K562 (cell line): ENCODE results near the gene TTC24. TPM values are rescaled to one million over a fixed set of nuclear protein-coding genes. Genes with fewer than 3 reads are reported as not detected.

Source experiments
- ATAC-seq: fragments of 200-7000 bp; cut with Tn5 transposase; 3 replicates; pipeline ENCODE4 v1.9.1; 2020; ENCODE audit warnings: moderate library complexity
- BruUV-seq: library from RNA; stranded (reverse); fragments of 400-500 nt; replicated peaks from 2 replicates; lab custom pipeline; 2021; lab: Mats Ljungman, UMichigan
- CTCF ChIA-PET: fragments of 300-600 bp; formaldehyde crosslinking; extraction: SDS; loops from one replicate; lab custom pipeline; 2021; ENCODE audit warnings: low intra/inter-chr PET ratio; lab: Yijun Ruan, JAX
- POLR2A ChIA-PET: fragments of 300-600, 350-650 bp; sonication (Branson Sonifier 250); formaldehyde crosslinking; extraction: SDS; loops from one replicate; lab custom pipeline; 2021; ENCODE audit warnings: antibody characterized with exemption, inconsistent platforms; lab: Yijun Ruan, JAX
- DNase-seq, 4 experiments: peaks; one replicate each; pipeline versions ENCODE4 v3.0.0 to v3.0.0-alpha.2; 2011 to 2018; ENCODE audit warnings: low spot score in 3 of 4, mixed read lengths in 3 of 4; ENCODE audit errors: extremely low read depth in 1 of 4
- FAIRE-seq: peaks from 2 replicates; lab custom pipeline; 2011; peaks lifted over from hg19 to GRCh38; lab: Jason Lieb, UNC
- H2AFZ ChIP-seq: 2 replicates; pipeline ENCODE4 v1.6.0; 2011; ENCODE audit warnings: low read depth, low read length, control low read depth, inconsistent platforms
- H3K27ac ChIP-seq: fragments of 200-600 bp; 3 replicates; pipeline ENCODE4 v1.8.0; 2011; ENCODE audit warnings: low read depth, mild to moderate bottlenecking, control low read depth, inconsistent platforms, low read length, moderate library complexity, mixed read lengths; ENCODE audit errors: extremely low read depth
- H3K27me3 ChIP-seq, 2 experiments: fragments of 300-600 bp in 1 of 2; 2 replicates in 1 of 2; 3 replicates in 1 of 2; pipeline versions ENCODE4 v1.6.0 to v1.8.0; 2011; ENCODE audit warnings: inconsistent platforms in 2 of 2, low read length in 2 of 2, mild to moderate bottlenecking in 1 of 2, mixed read lengths in 1 of 2, moderate library complexity in 1 of 2; ENCODE audit not compliant: control insufficient read depth in 2 of 2, insufficient read depth in 2 of 2
- H3K36me3 ChIP-seq: fragments of 300-600 bp; 3 replicates; pipeline ENCODE4 v1.8.0; 2011; ENCODE audit warnings: mild to moderate bottlenecking, low read length, inconsistent platforms; ENCODE audit not compliant: control insufficient read depth, insufficient read depth
- H3K4me1 ChIP-seq, 2 experiments: fragments of 200-600 bp in 1 of 2; replicated peaks in 1 of 2; 2 replicates in 1 of 2; 3 replicates in 1 of 2; pipeline versions ENCODE4 v1.5.1 to v1.8.0; 2011; ENCODE audit warnings: inconsistent platforms in 2 of 2, low read length in 2 of 2, mild to moderate bottlenecking in 1 of 2, mixed read lengths in 1 of 2, moderate library complexity in 1 of 2; ENCODE audit not compliant: control insufficient read depth in 2 of 2, insufficient read depth in 2 of 2
- H3K4me2 ChIP-seq: 2 replicates; pipeline ENCODE4 v1.6.1; 2011; ENCODE audit warnings: low read length, control low read depth, inconsistent platforms, mixed read lengths; ENCODE audit not compliant: insufficient read depth
- H3K4me3 ChIP-seq: fragments of 200-600 bp; sonication (generic), shearing (Covaris generic); 2 replicates; pipeline ENCODE4 v1.5.1; 2016; ENCODE audit warnings: control low read depth, inconsistent platforms
- H3K79me2 ChIP-seq: fragments of 200-600 bp; 3 replicates; pipeline ENCODE4 v1.8.0; 2011; ENCODE audit warnings: low read length, inconsistent platforms; ENCODE audit not compliant: control insufficient read depth, insufficient read depth
- H3K9ac ChIP-seq, 2 experiments: 2 replicates each; pipeline versions ENCODE4 v1.6.0 to v1.6.1; 2011; ENCODE audit warnings: low read depth in 2 of 2, low read length in 2 of 2, control low read depth in 1 of 2, inconsistent platforms in 1 of 2, mild to moderate bottlenecking in 1 of 2, mixed read lengths in 1 of 2; ENCODE audit not compliant: insufficient read depth in 1 of 2
- H3K9me1 ChIP-seq: one replicate; pipeline ENCODE4 v1.6.0; 2011; ENCODE audit warnings: inconsistent platforms, mild to moderate bottlenecking, low read length, moderate library complexity; ENCODE audit not compliant: control insufficient read depth, insufficient read depth
- H3K9me3 ChIP-seq: replicated peaks from 2 replicates; pipeline ENCODE4 v1.5.1; 2011; ENCODE audit warnings: low read depth, low read length, inconsistent platforms; ENCODE audit not compliant: control insufficient read depth, insufficient read depth
- H4K20me1 ChIP-seq: replicated peaks from 2 replicates; pipeline ENCODE4 v1.6.1; 2011; ENCODE audit warnings: low read length, inconsistent platforms, mixed read lengths; ENCODE audit not compliant: control insufficient read depth, insufficient read depth
- CREB3L1 ChIP-seq: fragments of 450-650 bp; IDR thresholded peaks from 2 replicates; pipeline ENCODE4 v1.6.1; 2014; ENCODE audit warnings: low read depth, mild to moderate bottlenecking, moderate library complexity, borderline replicate concordance
- KLF1 ChIP-seq: fragments of 450-650 bp; IDR thresholded peaks from 2 replicates; pipeline ENCODE4 v1.6.1; 2016; ENCODE audit warnings: missing genetic modification characterization, missing compliant biosample characterization
- PURB ChIP-seq: sonication (generic); formaldehyde crosslinking; IDR thresholded peaks from 2 replicates; pipeline ENCODE4 v1.9.0; 2021; ENCODE audit warnings: low read depth, mild to moderate bottlenecking, missing genetic modification reagents
- RFX5 ChIP-seq: IDR thresholded peaks from 2 replicates; pipeline ENCODE4 v1.6.1; 2011; ENCODE audit warnings: low read depth, mild to moderate bottlenecking, improper control_type of control experiment, low read length
- ZNF165 ChIP-seq: fragments of 250-450 bp; sonication (Bioruptor Pico); IDR thresholded peaks from 2 replicates; pipeline ENCODE4 v1.4.0; 2020; ENCODE audit warnings: borderline replicate concordance
- WGBS: fragments of 100-300 bp; shearing (Covaris generic); methylation state at CpG from one replicate; pipeline ENCODE4 v1.1.6; 2016; ENCODE audit warnings: low coverage, mixed read lengths; ENCODE audit not compliant: insufficient coverage; ENCODE audit errors: missing lambda C conversion rate; 5-methylcytosine and 5-hydroxymethylcytosine counted together
- in situ Hi-C: fragments of 300-500 bp; cut with MboI; formaldehyde crosslinking; loops from 4 replicates; pipeline ENCODE4 v1.15.0; 2018; ENCODE audit warnings: inconsistent platforms, mixed read lengths
- intact Hi-C: fragments of 100-400 bp; cut with micrococcal nuclease; formaldehyde crosslinking; loops from 2 replicates; pipeline ENCODE4 v1.14.2; 2022
- polyA plus RNA-seq, 8 experiments: library from polyadenylated mRNA; depleted of rRNA in 4 of 8; stranded (reverse) in 5 of 8; unstranded in 3 of 8; fragments of >200 nt; fragmentation: Nextera tagmentation in 2 of 8; fragmentation: Illumina TruSeq in 1 of 8; extraction: Ambion mirVana in 2 of 8; extraction: Trizol in 1 of 8; gene quantifications; 2 replicates each; pipeline versions ENCODE4 v1.2.1 to v1.2.3, GENCODE V29; 2011 to 2014; ENCODE audit warnings: inconsistent platforms in 1 of 8, missing spikeins in 1 of 8
- total RNA-seq, 7 experiments: library from RNA; depleted of rRNA in 6 of 7; stranded (reverse); fragments of >200 nt in 6 of 7; fragmentation: Illumina TruSeq in 2 of 7; extraction: Trizol in 2 of 7; gene quantifications; 2 replicates each; pipeline versions ENCODE4 v1.2.1 to v1.2.3, GENCODE V29; 2011 to 2021; ENCODE audit warnings: low replicate concordance in 1 of 7

TTC24 gene
- total and polyA plus RNA-seq, 9 of the 15 experiments (the other 6 are each of a cell fraction or from before 2014, with no cell fraction given), result not detected

GRCh38 chr1:156586892-156587477 lies 7.5 kb downstream of the TTC24 start:
- ChIA-PET CTCF (interaction anchor here (4.6 kb wide), 1 partner anchor 21 kb away, joined by 77 read pairs; no protein-coding TSS in a partner anchor), POLR2A (interaction anchor here (0.9 to 1.2 kb wide), 3 partner anchors 9 to 22 kb away, joined by 4 read pairs; no protein-coding TSS in a partner anchor)
- Histone ChIP-seq H4K20me1 (no peaks in the 10 kb centered on the region), H3K36me3 (no peaks in the 10 kb centered on the region), H3K4me2 (no peak overlapping the region), H3K4me1 (peaks cover 7 to 10% of the 10 kb centered on the region in 2 experiments; a peak in 4 of 5 replicates), H3K9ac (no peak overlapping the region), H3K27ac (no peak overlapping the region), H3K4me3 (no peak overlapping the region), H2AFZ (no peak overlapping the region), H3K9me3 (no peaks in the 10 kb centered on the region), H3K79me2 (peaks cover 7% of the 10 kb centered on the region), H3K27me3 (no peaks in the 10 kb centered on the region), H3K9me1 (no peaks in the 10 kb centered on the region)
- WGBS, result 63% methylated on average over 3 of the region's 3 CpGs
- intact Hi-C loops, result no loop called here
- BruUV-seq, result no TSS peak
- FAIRE-seq (no peak), ATAC-seq (no peak), DNase-seq (no peak)
- in situ Hi-C loops, result no loop called here
- TF ChIP-seq ZNF165 (CRISPR knock-in tag) (no peak), PURB (CRISPR knock-in tag) (no peak), CREB3L1 (peak; percentile 87; the same call in 1 of the 2 replicates), RFX5 (no peak), KLF1 (tag) (peak; percentile 91)
